Prostate gland (tissue), 2 donors: ENCODE results near the gene ICAM3.

Source experiments
- CTCF ChIP-seq, 4 experiments: fragments of 200-600 bp in 2 of 4; fragments of 450-650 bp in 2 of 4; sonication (generic) in 2 of 4; IDR thresholded peaks; 1 replicate in 3 of 4; 2 replicates in 1 of 4; pipeline ENCODE4 v1.5.1; 2016 to 2019; ENCODE audit warnings: antibody characterized with exemption in 4 of 4, mild to moderate bottlenecking in 2 of 4, moderate library complexity in 2 of 4
- POLR2A ChIP-seq: fragments of 450-650 bp; IDR thresholded peaks from one replicate; pipeline ENCODE4 v1.6.1; 2016; ENCODE audit warnings: antibody characterized with exemption, mild to moderate bottlenecking

GRCh38 chr19:10284065-10284959, 55.1 kb downstream of the ICAM3 start:
- TF ChIP-seq CTCF (IDR thresholded peaks at IDR 0.05) (no peak), POLR2A (no peak)
